H1 (cell line): Measurements from ENCODE around the gene IFNG-AS1. TPM values are rescaled to one million over a fixed set of nuclear protein-coding genes. Genes with fewer than 3 reads are reported as not detected.

Experiments
- CTCF ChIA-PET: fragments of 300-600 bp; sonication (Branson Sonifier 250); formaldehyde crosslinking; loops from one replicate; lab custom pipeline; 2021; ENCODE audit not compliant: partially characterized antibody; lab: Charles Lee
- POLR2A ChIA-PET: fragments of 300-600 bp; sonication (Branson Sonifier 250); formaldehyde crosslinking; loops from one replicate; lab custom pipeline; 2021; ENCODE audit warnings: inconsistent platforms; ENCODE audit not compliant: partially characterized antibody; lab: Charles Lee
- DNase-seq, 2 experiments: peaks; one replicate each; pipeline versions ENCODE4 v3.0.0 to v3.0.0-alpha.2; 2010 to 2022; ENCODE audit warnings: low spot score in 2 of 2, low read depth in 1 of 2, mixed read lengths in 1 of 2
- FAIRE-seq: peaks from 2 replicates; lab custom pipeline; 2011; peaks lifted over from hg19 to GRCh38; lab: Jason Lieb, UNC
- H2AFZ ChIP-seq: 2 replicates; pipeline ENCODE4 v1.8.1; 2012; ENCODE audit warnings: low read length, inconsistent platforms
- H2AK5ac ChIP-seq: 2 replicates; pipeline ENCODE4 v1.6.1; 2013; ENCODE audit warnings: low read depth, low read length
- H2BK120ac ChIP-seq: replicated peaks from 2 replicates; pipeline ENCODE3; 2013; ENCODE audit warnings: low read depth, low read length, inconsistent platforms
- H2BK12ac ChIP-seq: 2 replicates; pipeline ENCODE4 v1.6.1; 2013; ENCODE audit warnings: low read depth, low read length
- H2BK15ac ChIP-seq: 2 replicates; pipeline ENCODE4 v1.6.1; 2013; ENCODE audit warnings: low read length
- H2BK20ac ChIP-seq: 2 replicates; pipeline ENCODE4 v1.6.1; 2013; ENCODE audit warnings: low read length
- H2BK5ac ChIP-seq: 2 replicates; pipeline ENCODE4 v1.6.1; 2013; ENCODE audit warnings: low read depth, low read length
- H3K14ac ChIP-seq: 2 replicates; pipeline ENCODE4 v1.6.1; 2013; ENCODE audit warnings: inconsistent platforms; ENCODE audit not compliant: insufficient read length
- H3K18ac ChIP-seq: 2 replicates; pipeline ENCODE4 v1.6.1; 2013; ENCODE audit warnings: low read length; ENCODE audit errors: extremely low read depth
- H3K23ac ChIP-seq: 2 replicates; pipeline ENCODE4 v1.6.1; 2013; ENCODE audit warnings: inconsistent platforms; ENCODE audit not compliant: insufficient read length
- H3K23me2 ChIP-seq: 2 replicates; pipeline ENCODE4 v1.6.1; 2013; ENCODE audit warnings: low read depth, low read length
- H3K27ac ChIP-seq: 2 replicates; pipeline ENCODE4 v1.6.1; 2011; ENCODE audit warnings: low read depth, low read length, inconsistent platforms
- H3K27me3 ChIP-seq, 4 experiments: replicated peaks in 1 of 4; 1 replicate in 1 of 4; 2 replicates in 3 of 4; pipeline versions ENCODE4 v1.6.1 to v1.8.1; 2011 to 2013; ENCODE audit warnings: low read length in 3 of 4, mild to moderate bottlenecking in 3 of 4, inconsistent platforms in 2 of 4, mixed read lengths in 2 of 4, moderate library complexity in 1 of 4; ENCODE audit not compliant: control insufficient read depth in 3 of 4, insufficient read depth in 3 of 4; ENCODE audit errors: extremely low read depth in 1 of 4
- H3K36me3 ChIP-seq, 4 experiments: 2 replicates each; pipeline versions ENCODE4 v1.6.1 to v1.8.1; 2011 to 2013; ENCODE audit warnings: mild to moderate bottlenecking in 4 of 4, low read length in 3 of 4, moderate library complexity in 2 of 4, control low read depth in 1 of 4, inconsistent platforms in 1 of 4; ENCODE audit not compliant: insufficient read depth in 4 of 4, control insufficient read depth in 2 of 4
- H3K4ac ChIP-seq: replicated peaks from 2 replicates; pipeline ENCODE3; 2013; ENCODE audit warnings: low read length, low read depth, mixed read lengths, inconsistent platforms; ENCODE audit not compliant: insufficient read length
- H3K4me1 ChIP-seq, 4 experiments: replicated peaks in 1 of 4; 1 replicate in 1 of 4; 2 replicates in 3 of 4; pipeline versions ENCODE4 v1.6.1 to v1.8.1; 2011 to 2013; ENCODE audit warnings: low read length in 3 of 4, inconsistent platforms in 2 of 4, mixed read lengths in 1 of 4; ENCODE audit not compliant: insufficient read depth in 4 of 4, control insufficient read depth in 3 of 4
- H3K4me2 ChIP-seq, 2 experiments: 2 replicates each; pipeline versions ENCODE4 v1.6.1 to v1.8.1; 2011 to 2013; ENCODE audit warnings: low read depth in 2 of 2, low read length in 2 of 2, control low read depth in 1 of 2, inconsistent platforms in 1 of 2, mild to moderate bottlenecking in 1 of 2; ENCODE audit not compliant: insufficient read depth in 1 of 2
- H3K4me3 ChIP-seq, 4 experiments: fragments of 200-600, 300-600 bp in 1 of 4; sonication (generic), shearing (Covaris generic), sonication (Bioruptor Twin) in 1 of 4; 2 replicates each; pipeline versions ENCODE4 v1.5.1 to v1.8.1; 2011 to 2016; ENCODE audit warnings: low read length in 4 of 4, low read depth in 3 of 4, control low read depth in 2 of 4, inconsistent platforms in 2 of 4, mild to moderate bottlenecking in 2 of 4, mixed read lengths in 1 of 4, moderate library complexity in 1 of 4; ENCODE audit not compliant: insufficient read depth in 2 of 4; ENCODE audit errors: extremely low read depth in 1 of 4
- H3K56ac ChIP-seq: replicated peaks from 2 replicates; pipeline ENCODE3; 2013; ENCODE audit warnings: low read depth, mild to moderate bottlenecking, mixed read lengths, low read length, inconsistent platforms; ENCODE audit not compliant: insufficient read length
- H3K79me1 ChIP-seq: 2 replicates; pipeline ENCODE4 v1.6.1; 2013; ENCODE audit warnings: low read depth, low read length, control low read depth
- H3K79me2 ChIP-seq, 2 experiments: 2 replicates each; pipeline versions ENCODE4 v1.6.1 to v1.8.1; 2012 to 2013; ENCODE audit warnings: low read length in 2 of 2, mild to moderate bottlenecking in 2 of 2, inconsistent platforms in 1 of 2; ENCODE audit not compliant: insufficient read depth in 2 of 2, control insufficient read depth in 1 of 2
- H3K9ac ChIP-seq, 4 experiments: replicated peaks in 1 of 4; 1 replicate in 1 of 4; 2 replicates in 3 of 4; pipeline versions ENCODE4 v1.6.1 to v1.8.1; 2011 to 2013; ENCODE audit warnings: low read depth in 3 of 4, low read length in 3 of 4, control low read depth in 2 of 4, mild to moderate bottlenecking in 2 of 4, moderate library complexity in 2 of 4, inconsistent platforms in 1 of 4; ENCODE audit errors: extremely low read depth in 1 of 4
- H3K9me3 ChIP-seq, 2 experiments: 2 replicates each; pipeline versions ENCODE4 v1.6.1 to v1.8.1; 2012 to 2013; ENCODE audit warnings: mild to moderate bottlenecking in 2 of 2, moderate library complexity in 2 of 2, control low read depth in 1 of 2, inconsistent platforms in 1 of 2, low read depth in 1 of 2, low read length in 1 of 2, mixed read lengths in 1 of 2; ENCODE audit not compliant: insufficient read depth in 2 of 2
- H4K20me1 ChIP-seq, 2 experiments: replicated peaks in 1 of 2; 2 replicates each; pipeline versions ENCODE3 to v1.8.1; 2011 to 2013; ENCODE audit warnings: inconsistent platforms in 2 of 2, low read length in 2 of 2, mild to moderate bottlenecking in 1 of 2; ENCODE audit not compliant: insufficient read depth in 2 of 2, control insufficient read depth in 1 of 2
- H4K5ac ChIP-seq: 2 replicates; pipeline ENCODE4 v1.6.1; 2013; ENCODE audit warnings: low read length, low read depth, mixed read lengths, inconsistent platforms; ENCODE audit not compliant: insufficient read length
- H4K8ac ChIP-seq: 2 replicates; pipeline ENCODE4 v1.8.0; 2013; ENCODE audit warnings: mild to moderate bottlenecking, moderate library complexity, low read length, inconsistent platforms; ENCODE audit not compliant: insufficient read depth; ENCODE audit errors: extremely low read depth
- H4K91ac ChIP-seq: replicated peaks from 2 replicates; pipeline ENCODE3; 2013; ENCODE audit warnings: low read length, mixed read lengths, inconsistent platforms; ENCODE audit not compliant: insufficient read length
- BRCA1 ChIP-seq: IDR thresholded peaks from 2 replicates; pipeline ENCODE4 v1.6.1; 2012; ENCODE audit warnings: low read depth, low read length, improper control_type of control experiment
- CBX8 ChIP-seq: fragments of 300-800, 300-1000 bp; sonication (generic); IDR thresholded peaks from 2 replicates; pipeline ENCODE4 v1.7.1; 2016; ENCODE audit warnings: low read depth, low read length, borderline replicate concordance
- CREB1 ChIP-seq: IDR thresholded peaks from 2 replicates; pipeline ENCODE4 v1.6.1; 2012; ENCODE audit warnings: inconsistent platforms
- EGR1 ChIP-seq: IDR thresholded peaks from 2 replicates; pipeline ENCODE4 v1.6.1; 2011; ENCODE audit warnings: low read depth, low read length, borderline replicate concordance
- EP300 ChIP-seq, 2 experiments: IDR thresholded peaks; 1 replicate in 1 of 2; 2 replicates in 1 of 2; pipeline ENCODE4 v1.6.1; 2011 to 2012; ENCODE audit warnings: low read depth in 2 of 2, low read length in 2 of 2, mild to moderate bottlenecking in 2 of 2, borderline replicate concordance in 1 of 2, inconsistent platforms in 1 of 2, moderate library complexity in 1 of 2
- HDAC6 ChIP-seq: IDR thresholded peaks from one replicate; pipeline ENCODE4 v1.7.1; 2012; ENCODE audit warnings: low read depth, mild to moderate bottlenecking, inconsistent platforms, low read length, moderate library complexity
- KDM1A ChIP-seq: fragments of 200-600, 300-600 bp; sonication (generic); IDR thresholded peaks from 2 replicates; pipeline ENCODE4 v1.7.1; 2016; ENCODE audit warnings: mild to moderate bottlenecking, low read length, borderline replicate concordance
- MAFK ChIP-seq: IDR thresholded peaks from 2 replicates; pipeline ENCODE4 v1.6.1; 2012; ENCODE audit warnings: low read depth, mild to moderate bottlenecking, improper control_type of control experiment, low read length
- PHF8 ChIP-seq: fragments of 200-600 bp; sonication (generic); conservative IDR thresholded peaks from 2 replicates; pipeline ENCODE4 v1.7.1; 2012; ENCODE audit warnings: low read depth, mild to moderate bottlenecking, inconsistent platforms, low read length, moderate library complexity
- RNF2 ChIP-seq: fragments of 200-900, 300-1000 bp; sonication (generic); IDR thresholded peaks from 2 replicates; pipeline ENCODE4 v1.7.1; 2016; ENCODE audit warnings: borderline replicate concordance, low read depth, mild to moderate bottlenecking, antibody characterized with exemption, low read length; ENCODE audit not compliant: poor library complexity, severe bottlenecking; ENCODE audit errors: missing control alignments
- RXRA ChIP-seq: IDR thresholded peaks from 2 replicates; pipeline ENCODE4 v1.6.1; 2011; ENCODE audit warnings: low read depth, mild to moderate bottlenecking, low read length, moderate library complexity; ENCODE audit not compliant: insufficient read depth
- SP2 ChIP-seq: IDR thresholded peaks from 2 replicates; pipeline ENCODE4 v1.6.1; 2012; ENCODE audit warnings: mild to moderate bottlenecking, low read length, inconsistent platforms
- SP4 ChIP-seq: IDR thresholded peaks from 2 replicates; pipeline ENCODE4 v1.6.1; 2012; ENCODE audit warnings: low read length, inconsistent platforms
- ZNF274 ChIP-seq: IDR thresholded peaks from 2 replicates; pipeline ENCODE4 v1.7.0; 2012; ENCODE audit warnings: low read length, borderline replicate concordance; ENCODE audit errors: extremely low read depth
- polyA plus RNA-seq, 7 experiments: library from polyadenylated mRNA; depleted of rRNA in 3 of 7; stranded (reverse) in 5 of 7; unstranded in 2 of 7; fragments of >200 nt in 5 of 7; fragments of 200-250 nt in 2 of 7; gene quantifications; 1 replicate in 5 of 7; 2 replicates in 1 of 7; 4 replicates in 1 of 7; pipeline versions ENCODE4 v1.2.1 to v1.2.3, GENCODE V29; 2011 to 2013; ENCODE audit warnings: missing spikeins in 2 of 7, mixed read lengths in 2 of 7
- total RNA-seq: library from RNA; stranded (reverse); fragmentation: NEBNext Ultra II Directional; extraction: Animal tissue kit (Norgen Biotek cat#: 25700); gene quantifications from 2 replicates; pipeline ENCODE4 v1.2.1, GENCODE V29; 2021
- TF ChIP-seq, protein P1 (sequence below): IDR thresholded peaks from 2 replicates; pipeline ENCODE4 v1.6.1; 2012; ENCODE audit warnings: inconsistent platforms

IFNG-AS1 gene
- total and polyA plus RNA-seq, 2 of the 8 experiments (the other 6 are each of a cell fraction or from before 2014, with no cell fraction given), result not detected

GRCh38 chr12:68007466-68007865 lies 18.2 kb downstream of the IFNG-AS1 start:
- POLR2A ChIA-PET, result no interaction called here
- no peak for FAIRE-seq
- H2BK120ac ChIP-seq, result no peak overlapping the region

More at GRCh38 chr12:68007466-68007865, 18.2 kb downstream of the IFNG-AS1 start:
- H3K14ac ChIP-seq, result no peak overlapping the region
- no peak overlapping the region for H4K91ac ChIP-seq
- H3K18ac ChIP-seq, result no peak overlapping the region
- no peak overlapping the region for H3K4me2 ChIP-seq
- H4K8ac ChIP-seq, result no peak overlapping the region
- H3K9ac ChIP-seq, result no peak overlapping the region
- no peak for TF ChIP-seq RNF2
- TF ChIP-seq SP2, result no peak
- TF ChIP-seq CREB1, result no peak
- no peak for TF ChIP-seq RXRA
- TF ChIP-seq BRCA1, result no peak
- no peak for TF ChIP-seq ZNF274
- no peak for TF ChIP-seq EP300 (IDR thresholded peaks at IDR 0.05; ENCODE audit: borderline replicate concordance in 1 of 2, low read depth in 2 of 2, low read length in 2 of 2)
- TF ChIP-seq KDM1A, result no peak
- TF ChIP-seq MAFK, result no peak
- no peak for TF ChIP-seq SP4
- TF ChIP-seq, protein P1, sequence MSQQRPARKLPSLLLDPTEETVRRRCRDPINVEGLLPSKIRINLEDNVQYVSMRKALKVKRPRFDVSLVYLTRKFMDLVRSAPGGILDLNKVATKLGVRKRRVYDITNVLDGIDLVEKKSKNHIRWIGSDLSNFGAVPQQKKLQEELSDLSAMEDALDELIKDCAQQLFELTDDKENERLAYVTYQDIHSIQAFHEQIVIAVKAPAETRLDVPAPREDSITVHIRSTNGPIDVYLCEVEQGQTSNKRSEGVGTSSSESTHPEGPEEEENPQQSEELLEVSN, result no peak
- TF ChIP-seq PHF8, result no peak
- TF ChIP-seq CBX8, result no peak
- TF ChIP-seq HDAC6, result no peak
- TF ChIP-seq EGR1, result no peak
- TF ChIP-seq, all 59 proteins: peak for 0
- no peak overlapping the region for H2BK20ac ChIP-seq
- H2BK5ac ChIP-seq, result no peak overlapping the region
- CTCF ChIA-PET, result interaction anchor here (0.8 to 1.5 kb wide), 3 partner anchors 13 to 150 kb away, joined by 3 to 4 read pairs (median 4); no protein-coding TSS in a partner anchor
- no peak overlapping the region for H2AK5ac ChIP-seq
- no peak overlapping the region for H2BK15ac ChIP-seq
- H2BK12ac ChIP-seq, result no peak overlapping the region
- no peaks in the 10 kb centered on the region for H3K23me2 ChIP-seq
- H3K4ac ChIP-seq, result no peak overlapping the region
- H3K56ac ChIP-seq, result no peak overlapping the region
- H3K79me2 ChIP-seq, result no peaks in the 10 kb centered on the region
- H2AFZ ChIP-seq, result no peak overlapping the region
- H4K20me1 ChIP-seq, result no peaks in the 10 kb centered on the region
- no peak overlapping the region for H4K5ac ChIP-seq
- H3K27me3 ChIP-seq, result no peaks in the 10 kb centered on the region
- H3K79me1 ChIP-seq, result no peaks in the 10 kb centered on the region
- DNase-seq, result no peak
- 0 out of 4 replicates have a peak, but pooled peaks cover 0 to 3% of the 10 kb centered on the region in 2 experiments for H3K9me3 ChIP-seq
- H3K27ac ChIP-seq, result no peak overlapping the region
- H3K4me3 ChIP-seq, result no peak overlapping the region
- peaks cover 0 to 3% (median 0%) of the 10 kb centered on the region in 4 experiments; a peak in 1 of 7 replicates for H3K4me1 ChIP-seq
- H3K23ac ChIP-seq, result no peak overlapping the region
- no peaks in the 10 kb centered on the region for H3K36me3 ChIP-seq
